D341Med (cell line): ENCODE measurements around the gene ARHGEF33.

Source experiments
- DNase-seq: peaks from one replicate; pipeline ENCODE4 v3.0.0; 2012; ENCODE audit warnings: low spot score

Gene ARHGEF33

DNA sequence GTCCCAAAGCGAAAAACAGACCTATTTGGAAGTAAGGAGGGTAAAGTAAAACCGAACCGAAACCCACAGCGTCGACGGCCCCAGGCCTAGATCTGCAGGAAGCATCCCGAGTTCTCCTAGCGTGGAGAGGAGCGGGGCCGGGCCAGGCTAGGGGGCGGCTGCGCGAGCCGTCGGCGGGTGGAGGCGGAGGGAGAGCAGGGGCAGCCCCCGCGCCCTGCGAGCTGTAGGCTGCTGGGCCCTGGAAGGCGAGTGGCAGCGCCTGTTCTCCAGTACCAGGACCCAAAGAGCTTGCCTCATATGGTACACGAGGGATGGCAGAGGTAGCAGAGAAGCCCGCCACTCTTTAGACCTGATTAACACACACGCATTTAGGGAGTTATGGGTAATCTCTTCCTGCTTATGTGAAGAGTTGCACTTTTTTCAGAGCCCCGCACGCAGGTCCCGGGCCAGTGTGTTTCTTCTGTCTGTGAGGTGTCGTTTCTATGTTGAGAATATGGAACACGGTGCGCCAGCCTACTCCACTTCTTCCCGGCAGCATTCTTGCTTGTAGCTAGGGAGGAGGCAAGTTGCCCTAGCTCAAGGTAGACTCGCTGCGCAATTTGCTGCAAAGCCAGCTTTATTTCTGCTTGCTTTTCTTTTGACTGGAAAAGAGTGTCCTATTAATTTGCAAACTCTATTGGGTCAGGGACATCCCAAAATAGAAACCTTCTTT is 71.1 kb downstream of the ARHGEF33 start:
- peak; percentile 29 for DNase-seq

DNA sequence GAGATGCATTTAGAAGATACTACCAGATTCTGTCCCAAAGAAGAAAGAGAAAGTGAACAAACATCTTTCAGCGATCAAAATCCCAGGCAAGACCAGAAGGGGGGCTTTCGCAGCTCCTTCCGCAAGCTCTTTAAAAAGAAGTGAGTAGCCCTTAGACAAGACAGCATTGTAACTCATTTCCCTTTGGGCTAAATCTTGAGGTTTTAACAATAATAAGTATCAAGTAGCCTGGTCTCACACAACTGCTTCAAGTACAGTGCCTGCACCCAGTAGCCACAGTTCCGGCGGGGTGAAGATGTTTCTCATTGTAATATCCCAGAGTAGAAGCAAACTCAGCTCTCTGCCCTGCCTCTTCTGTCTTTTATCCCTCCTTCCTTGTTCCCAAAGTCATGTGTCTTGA is 76.3 kb downstream of the ARHGEF33 start:
- no peak for DNase-seq

GRCh38 chr2:38966678-38967077 is 77.0 kb downstream of the ARHGEF33 start:
- DNase-seq = no peak

GRCh38 chr2:38968021-38968420 is 78.3 kb downstream of the ARHGEF33 start:
- DNase-seq = no peak

DNA sequence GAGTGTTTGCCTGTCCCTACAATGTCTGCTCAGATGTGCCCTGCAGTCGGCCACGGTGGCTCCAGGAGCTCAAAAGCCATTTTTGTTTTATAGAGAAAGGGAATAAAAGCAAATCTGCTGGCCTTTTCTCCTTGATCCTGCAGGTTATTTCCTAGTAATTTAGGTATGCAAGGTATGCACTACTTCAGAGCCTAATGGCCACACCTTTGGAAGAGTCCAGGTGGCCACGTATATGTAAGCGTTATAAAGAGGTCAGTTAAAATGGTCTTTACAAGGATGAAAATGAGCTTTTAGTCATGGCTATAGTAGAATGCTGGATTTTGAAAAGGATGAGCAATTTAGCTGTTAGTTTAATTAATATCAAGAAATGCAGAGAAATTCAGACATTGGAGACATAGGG is 81.7 kb downstream of the ARHGEF33 start:
- DNase-seq = no peak

GRCh38 chr2:38973266-38973665 is 83.6 kb downstream of the ARHGEF33 start:
- DNase-seq = no peak

- DNase-seq = no peak
These were observed 85.4 kb downstream of the ARHGEF33 start for GRCh38 chr2:38975042-38975441.

- no peak for DNase-seq
These were observed 87.4 kb downstream of the ARHGEF33 start for GRCh38 chr2:38977047-38977446.

DNA sequence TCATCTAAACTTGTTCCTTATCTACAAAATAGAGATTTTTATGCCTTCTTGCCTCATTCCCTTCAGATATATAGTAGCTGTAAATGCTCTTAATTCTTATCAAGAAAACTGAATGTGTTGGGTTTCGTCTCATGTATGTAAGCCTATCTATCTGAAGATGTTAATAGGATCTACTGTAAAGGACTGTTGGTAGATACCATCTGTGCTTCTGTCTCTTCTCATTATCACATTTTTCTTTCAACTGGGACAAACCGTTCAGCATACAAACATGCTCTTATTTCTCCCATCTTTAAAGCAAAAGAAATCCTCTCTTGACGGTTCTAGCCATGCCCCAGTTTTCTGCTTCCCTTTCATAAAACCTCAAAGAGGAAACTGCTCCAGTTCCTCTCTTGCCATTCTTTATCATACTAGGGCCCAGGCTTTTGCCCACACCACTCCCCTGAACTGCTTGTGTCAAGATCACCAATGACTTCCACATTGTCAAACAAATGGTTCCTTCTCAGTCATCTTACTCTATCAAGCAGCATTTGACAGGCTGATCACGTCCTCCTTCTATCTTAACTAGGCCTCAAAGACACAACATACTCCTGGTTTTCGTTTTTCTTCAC is 88.7 kb downstream of the ARHGEF33 start:
- no peak for DNase-seq

GRCh38 chr2:38978908-38979307 is 89.2 kb downstream of the ARHGEF33 start:
- no peak for DNase-seq

GRCh38 chr2:38981003-38981669 is 91.5 kb downstream of the ARHGEF33 start:
- no peak for DNase-seq

DNA sequence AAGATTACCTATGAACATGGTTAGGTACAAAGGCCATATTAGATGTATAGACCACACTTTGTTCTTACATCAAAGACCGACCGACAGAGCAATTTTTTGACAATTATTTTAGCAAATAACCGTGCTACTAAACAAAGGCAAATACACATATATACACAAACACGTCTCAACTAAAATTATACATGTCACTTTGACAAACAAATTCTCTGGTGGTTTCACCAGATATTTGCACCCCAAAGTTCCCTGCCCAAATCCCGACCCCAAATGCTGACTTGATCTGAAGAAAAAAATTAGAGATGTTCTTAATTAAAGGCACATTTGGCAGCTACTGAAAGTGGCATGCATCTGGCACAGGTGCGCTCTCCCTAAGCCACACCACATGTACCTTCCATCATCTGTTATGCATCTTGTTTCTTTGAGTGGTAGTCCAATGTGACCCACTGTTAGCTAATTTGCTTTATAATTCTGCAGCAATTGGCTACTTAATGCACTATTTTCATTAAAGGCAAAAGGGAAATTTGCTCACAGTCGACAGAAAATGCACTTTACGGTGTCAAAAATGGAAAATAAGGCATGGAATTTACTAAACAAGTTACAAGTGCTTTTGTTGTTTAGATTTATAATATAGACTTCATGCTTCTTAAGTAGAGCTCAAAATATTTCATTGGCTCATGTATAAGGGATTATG is 92.1 kb downstream of the ARHGEF33 start:
- DNase-seq = no peak

DNA sequence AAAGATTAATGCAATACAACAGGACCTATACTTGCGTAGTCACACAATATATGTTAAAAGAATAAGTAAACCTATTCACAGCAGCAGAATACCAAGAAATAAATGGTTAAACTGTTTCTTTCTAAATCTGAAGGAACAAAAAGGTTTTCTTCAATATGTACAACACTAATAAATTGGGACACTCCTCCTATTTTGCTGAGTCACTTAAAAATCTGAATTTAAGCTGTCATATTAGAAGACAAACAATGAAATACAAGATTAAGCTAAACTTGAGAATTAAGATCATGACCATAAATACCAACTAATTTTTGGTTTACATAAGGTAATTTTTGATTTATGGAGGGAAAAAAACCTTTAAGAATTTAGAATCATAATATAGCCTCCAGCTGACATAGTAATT is 92.8 kb downstream of the ARHGEF33 start:
- DNase-seq = no peak

- DNase-seq = no peak
These were observed 99.0 kb downstream of the ARHGEF33 start for GRCh38 chr2:38988716-38989115.

GRCh38 chr2:38991899-38992298 is 102.2 kb downstream of the ARHGEF33 start:
- no peak for DNase-seq

DNA sequence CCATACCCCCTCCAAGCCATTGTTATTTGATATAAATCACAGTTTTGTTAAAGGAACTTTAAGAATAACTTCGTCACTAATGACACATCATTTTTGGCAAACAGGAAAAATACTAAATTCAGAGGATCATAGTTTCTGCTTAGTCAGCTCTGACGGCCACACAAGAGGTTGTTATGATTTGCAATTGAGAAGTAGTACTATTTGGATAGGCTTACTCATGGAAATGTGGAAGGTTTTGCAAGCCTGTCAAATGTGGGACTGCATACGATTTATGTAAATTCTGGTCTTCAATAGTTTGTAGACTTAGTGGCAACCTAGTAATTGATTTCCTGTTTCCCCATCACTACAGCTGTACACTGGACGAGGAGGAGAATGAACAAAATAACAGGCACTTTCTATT is 108.1 kb downstream of the ARHGEF33 start:
- no peak for DNase-seq

- no peak for DNase-seq
These were observed 110.9 kb downstream of the ARHGEF33 start for GRCh38 chr2:39000552-39000951.

DNA sequence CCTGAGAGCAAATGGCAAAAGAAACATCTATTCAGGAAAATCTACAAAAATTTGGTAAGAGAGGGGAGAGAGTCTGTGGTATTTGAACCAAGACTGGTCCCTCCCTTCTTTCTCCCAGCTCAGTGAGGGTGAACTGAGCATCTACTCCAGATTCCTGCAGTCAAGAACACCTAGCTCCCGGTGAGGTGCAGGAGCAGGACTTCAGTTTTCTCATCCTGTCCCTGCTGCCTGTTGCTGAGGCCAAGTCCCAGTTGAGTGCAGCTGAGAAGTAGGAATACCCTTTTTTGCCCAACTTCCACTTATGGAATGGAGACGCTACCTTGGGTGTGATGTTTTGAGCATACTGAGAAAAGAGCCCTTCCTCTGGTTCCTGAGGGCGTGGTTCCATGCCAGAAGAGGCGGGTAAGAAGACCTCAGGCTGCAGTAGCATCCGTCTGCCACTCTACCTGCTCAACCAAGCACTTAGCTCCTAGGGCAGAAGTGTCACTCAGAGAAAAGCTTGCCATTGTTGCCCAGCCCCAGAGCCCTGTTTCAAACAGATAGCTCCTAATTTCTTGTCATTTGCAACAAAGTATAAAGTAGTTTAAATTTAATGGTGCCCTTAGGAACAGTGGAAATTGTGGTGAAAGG is 118.3 kb downstream of the ARHGEF33 start:
- DNase-seq = no peak

DNA sequence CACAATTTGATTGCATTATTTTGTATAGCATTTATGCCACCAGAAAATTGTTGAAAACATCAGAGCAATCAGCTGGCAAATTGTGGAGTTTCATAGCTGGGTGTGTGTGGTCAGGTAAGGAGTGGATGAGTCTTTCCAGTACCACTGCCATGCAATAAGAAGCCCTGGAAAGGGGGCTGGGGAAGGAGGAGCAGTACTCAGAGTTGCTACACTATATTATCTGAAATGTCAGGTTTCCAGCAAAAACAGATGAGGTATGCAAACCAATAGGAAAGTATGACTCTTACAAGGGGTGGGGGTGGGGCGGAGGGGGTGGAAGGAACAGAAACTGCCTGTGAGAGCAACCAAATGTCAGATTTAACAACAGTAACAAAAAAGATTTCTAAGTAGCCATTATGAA is 119.0 kb downstream of the ARHGEF33 start:
- DNase-seq = no peak

- DNase-seq = no peak
These were observed 124.2 kb downstream of the ARHGEF33 start for GRCh38 chr2:39013871-39014270.

DNA sequence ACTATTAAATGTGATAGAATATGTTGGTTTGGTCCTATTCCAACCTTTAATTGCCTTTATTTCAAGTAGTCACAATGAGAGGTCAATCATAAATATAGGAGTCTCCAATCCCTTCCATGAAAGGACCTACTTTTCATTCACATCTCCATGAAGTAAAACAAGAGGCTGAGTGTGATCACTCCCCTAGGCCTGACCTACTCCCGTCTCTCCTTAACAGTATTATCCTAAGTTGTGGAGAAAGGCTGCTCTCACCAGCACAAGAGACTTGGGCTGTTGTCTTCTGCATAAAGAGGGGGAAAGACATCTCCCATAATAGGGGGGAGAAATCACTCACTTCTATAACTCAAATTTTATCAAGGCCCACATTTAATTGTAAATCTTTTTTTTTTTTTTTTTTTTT is 125.7 kb downstream of the ARHGEF33 start:
- no peak for DNase-seq

- no peak for DNase-seq
These were observed 127.7 kb downstream of the ARHGEF33 start for GRCh38 chr2:39017334-39017733.
